DND-41 (cell line): Measurements from ENCODE around the gene ZNF160.

Experiments
- EZH2 ChIP-seq: IDR thresholded peaks from 3 replicates; pipeline ENCODE4 v1.6.1; 2012; ENCODE audit warnings: borderline replicate concordance, low read depth, mild to moderate bottlenecking, moderate library complexity, low read length, inconsistent platforms; ENCODE audit not compliant: severe bottlenecking
- TF ChIP-seq, protein P1 (sequence below): IDR thresholded peaks from 2 replicates; pipeline ENCODE4 v1.5.1; 2012; ENCODE audit warnings: borderline replicate concordance, low read length, moderate library complexity, mild to moderate bottlenecking; ENCODE audit not compliant: poor library complexity, severe bottlenecking; ENCODE audit errors: extremely low read depth

DNA sequence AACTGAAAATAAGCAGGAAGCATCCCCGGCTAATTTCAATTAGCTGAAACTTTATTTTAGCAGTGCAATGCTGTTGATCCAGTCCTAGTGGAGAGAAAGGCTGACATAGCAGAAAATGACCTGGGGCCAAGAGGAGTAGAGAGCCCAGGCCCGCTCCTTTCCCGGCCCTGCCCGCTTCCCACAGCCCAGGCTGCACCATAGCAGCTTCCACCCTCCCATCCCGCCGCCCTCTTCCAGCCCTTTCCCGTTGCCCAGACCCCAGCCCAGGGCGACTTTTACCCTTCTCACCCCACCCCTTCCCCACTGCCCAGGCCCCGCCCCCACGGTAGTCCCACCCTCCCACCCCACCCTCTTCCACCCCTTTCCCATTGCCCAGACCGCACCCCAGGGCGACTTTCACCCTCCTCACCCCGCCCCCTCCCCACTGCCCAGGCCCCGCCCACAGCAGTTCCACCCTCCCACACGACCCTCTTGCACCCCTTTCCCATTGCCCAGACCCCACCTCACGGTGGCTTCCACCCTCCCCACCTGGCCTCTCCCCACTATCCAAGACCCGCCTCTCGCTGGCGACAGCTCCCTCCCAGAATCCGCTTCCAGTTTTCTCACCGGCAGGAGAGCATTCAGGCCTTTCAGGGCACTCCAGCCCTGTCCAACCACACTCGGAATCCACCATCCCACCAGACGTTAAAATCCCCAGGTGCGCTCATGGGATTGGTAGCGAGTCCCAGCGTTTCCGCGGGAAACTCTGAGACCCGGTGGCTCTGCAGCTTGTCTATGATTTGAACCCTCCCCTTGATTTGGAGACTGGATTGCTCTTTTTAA lies 8.3 kb downstream of the ZNF160 start:
- TF ChIP-seq, protein P1, sequence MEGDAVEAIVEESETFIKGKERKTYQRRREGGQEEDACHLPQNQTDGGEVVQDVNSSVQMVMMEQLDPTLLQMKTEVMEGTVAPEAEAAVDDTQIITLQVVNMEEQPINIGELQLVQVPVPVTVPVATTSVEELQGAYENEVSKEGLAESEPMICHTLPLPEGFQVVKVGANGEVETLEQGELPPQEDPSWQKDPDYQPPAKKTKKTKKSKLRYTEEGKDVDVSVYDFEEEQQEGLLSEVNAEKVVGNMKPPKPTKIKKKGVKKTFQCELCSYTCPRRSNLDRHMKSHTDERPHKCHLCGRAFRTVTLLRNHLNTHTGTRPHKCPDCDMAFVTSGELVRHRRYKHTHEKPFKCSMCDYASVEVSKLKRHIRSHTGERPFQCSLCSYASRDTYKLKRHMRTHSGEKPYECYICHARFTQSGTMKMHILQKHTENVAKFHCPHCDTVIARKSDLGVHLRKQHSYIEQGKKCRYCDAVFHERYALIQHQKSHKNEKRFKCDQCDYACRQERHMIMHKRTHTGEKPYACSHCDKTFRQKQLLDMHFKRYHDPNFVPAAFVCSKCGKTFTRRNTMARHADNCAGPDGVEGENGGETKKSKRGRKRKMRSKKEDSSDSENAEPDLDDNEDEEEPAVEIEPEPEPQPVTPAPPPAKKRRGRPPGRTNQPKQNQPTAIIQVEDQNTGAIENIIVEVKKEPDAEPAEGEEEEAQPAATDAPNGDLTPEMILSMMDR: no peak
- TF ChIP-seq EZH2: no peak
